H9 (cell line): ENCODE measurements around the gene GJA9. TPM values are rescaled to one million over a fixed set of nuclear protein-coding genes. Genes with fewer than 3 reads are reported as not detected.

ENCODE experiments used
- DNase-seq: peaks from one replicate; pipeline ENCODE4 v3.0.0-alpha.2; 2017
- H2AFZ ChIP-seq: one replicate; pipeline ENCODE4 v1.6.1; 2013; ENCODE audit warnings: mild to moderate bottlenecking, low read length, control low read depth, moderate library complexity
- H2AK5ac ChIP-seq: 2 replicates; pipeline ENCODE4 v1.6.1; 2013; ENCODE audit warnings: low read length, control low read depth, mixed read lengths; ENCODE audit not compliant: insufficient read length
- H2BK120ac ChIP-seq: one replicate; pipeline ENCODE4 v1.6.1; 2013; ENCODE audit warnings: low read depth, mild to moderate bottlenecking, low read length, control low read depth, inconsistent platforms; ENCODE audit not compliant: poor library complexity, severe bottlenecking
- H2BK12ac ChIP-seq: 2 replicates; pipeline ENCODE4 v1.6.1; 2013; ENCODE audit warnings: low read length, control low read depth, mixed read lengths, low read depth; ENCODE audit not compliant: insufficient read length
- H2BK15ac ChIP-seq: 2 replicates; pipeline ENCODE4 v1.6.1; 2013; ENCODE audit warnings: low read depth, low read length, control low read depth
- H2BK20ac ChIP-seq: one replicate; pipeline ENCODE4 v1.6.1; 2013; ENCODE audit warnings: low read depth, mild to moderate bottlenecking, low read length, control low read depth, inconsistent platforms; ENCODE audit not compliant: poor library complexity, severe bottlenecking
- H2BK5ac ChIP-seq: 2 replicates; pipeline ENCODE4 v1.6.1; 2013; ENCODE audit warnings: low read length, control low read depth, mixed read lengths; ENCODE audit not compliant: insufficient read length
- H3K14ac ChIP-seq: 2 replicates; pipeline ENCODE4 v1.6.1; 2013; ENCODE audit warnings: low read length, control low read depth; ENCODE audit not compliant: insufficient read depth
- H3K18ac ChIP-seq: 2 replicates; pipeline ENCODE4 v1.6.1; 2013; ENCODE audit warnings: low read depth, mild to moderate bottlenecking, mixed read lengths, low read length, control low read depth; ENCODE audit not compliant: insufficient read length
- H3K23ac ChIP-seq: 2 replicates; pipeline ENCODE4 v1.6.1; 2013; ENCODE audit warnings: low read length, control low read depth, mixed read lengths, low read depth; ENCODE audit not compliant: insufficient read length
- H3K23me2 ChIP-seq: 2 replicates; pipeline ENCODE4 v1.6.1; 2013; ENCODE audit warnings: low read depth, mild to moderate bottlenecking, mixed read lengths, low read length, control low read depth; ENCODE audit not compliant: insufficient read length, poor library complexity, severe bottlenecking
- H3K27ac ChIP-seq: 2 replicates; pipeline ENCODE4 v1.5.1; 2013; ENCODE audit warnings: low read length, control low read depth, mixed read lengths, low read depth; ENCODE audit not compliant: insufficient read length
- H3K27me3 ChIP-seq: 2 replicates; pipeline ENCODE4 v1.6.1; 2013; ENCODE audit warnings: low read length, control low read depth, inconsistent platforms; ENCODE audit not compliant: insufficient read depth
- H3K4ac ChIP-seq: 2 replicates; pipeline ENCODE4 v1.6.1; 2013; ENCODE audit warnings: low read depth, mild to moderate bottlenecking, control low read depth, inconsistent platforms, low read length, moderate library complexity
- H3K4me1 ChIP-seq: 2 replicates; pipeline ENCODE4 v1.6.1; 2013; ENCODE audit warnings: low read length, control low read depth, inconsistent platforms; ENCODE audit not compliant: insufficient read depth
- H3K4me2 ChIP-seq: 2 replicates; pipeline ENCODE4 v1.6.1; 2013; ENCODE audit warnings: low read length, control low read depth, mixed read lengths; ENCODE audit not compliant: insufficient read length, insufficient read depth
- H3K56ac ChIP-seq: 2 replicates; pipeline ENCODE4 v1.6.1; 2013; ENCODE audit warnings: low read depth, mild to moderate bottlenecking, mixed read lengths, low read length, control low read depth; ENCODE audit not compliant: insufficient read length
- H3K79me1 ChIP-seq: 2 replicates; pipeline ENCODE4 v1.6.1; 2013; ENCODE audit warnings: low read depth, mild to moderate bottlenecking, moderate library complexity, low read length, control low read depth, inconsistent platforms; ENCODE audit not compliant: insufficient read depth, poor library complexity, severe bottlenecking
- H3K79me2 ChIP-seq: 2 replicates; pipeline ENCODE4 v1.6.1; 2013; ENCODE audit warnings: low read length, control low read depth, inconsistent platforms; ENCODE audit not compliant: insufficient read depth
- H3K9ac ChIP-seq: 2 replicates; pipeline ENCODE4 v1.6.1; 2013; ENCODE audit warnings: low read length, control low read depth, mixed read lengths; ENCODE audit not compliant: insufficient read length; ENCODE audit errors: extremely low read depth
- H3K9me3 ChIP-seq: one replicate; pipeline ENCODE4 v1.6.1; 2013; ENCODE audit warnings: low read depth, low read length, inconsistent platforms; ENCODE audit not compliant: control insufficient read depth
- H3T11ph ChIP-seq: one replicate; pipeline ENCODE4 v1.6.1; 2013; ENCODE audit warnings: mild to moderate bottlenecking, low read length, control low read depth, inconsistent platforms
- H4K20me1 ChIP-seq: one replicate; pipeline ENCODE4 v1.6.1; 2013; ENCODE audit not compliant: control insufficient read depth, insufficient read length, insufficient read depth
- H4K5ac ChIP-seq: 2 replicates; pipeline ENCODE4 v1.6.1; 2013; ENCODE audit warnings: low read depth, mild to moderate bottlenecking, mixed read lengths, low read length, control low read depth; ENCODE audit not compliant: insufficient read length
- H4K8ac ChIP-seq: replicated peaks from 2 replicates; pipeline ENCODE4 v1.6.1; 2013; ENCODE audit warnings: low read length, control low read depth, mixed read lengths, low read depth; ENCODE audit not compliant: insufficient read length
- H4K91ac ChIP-seq: 2 replicates; pipeline ENCODE4 v1.6.1; 2013; ENCODE audit warnings: low read depth, mild to moderate bottlenecking, moderate library complexity, mixed read lengths, low read length, control low read depth; ENCODE audit not compliant: insufficient read length
- H3K27ac Mint-ChIP-seq, 3 experiments: 2 replicates in 2 of 3; 3 replicates in 1 of 3; pipeline ENCODE4 v1.8.0; 2020 to 2021; ENCODE audit warnings: mixed read lengths in 3 of 3, mild to moderate bottlenecking in 1 of 3, moderate library complexity in 1 of 3
- H3K27me3 Mint-ChIP-seq: 2 replicates; pipeline ENCODE4 v1.8.0; 2021; ENCODE audit warnings: low read depth, mild to moderate bottlenecking, moderate library complexity, mixed read lengths
- H3K36me3 Mint-ChIP-seq, 3 experiments: 2 replicates in 2 of 3; 3 replicates in 1 of 3; pipeline ENCODE4 v1.8.0; 2020 to 2021; ENCODE audit warnings: low read depth in 3 of 3, mixed read lengths in 3 of 3; ENCODE audit not compliant: insufficient read depth in 1 of 3
- H3K4me1 Mint-ChIP-seq, 2 experiments: 2 replicates each; pipeline ENCODE4 v1.8.0; 2020; ENCODE audit warnings: mixed read lengths in 2 of 2
- H3K4me3 Mint-ChIP-seq, 2 experiments: 2 replicates in 1 of 2; 3 replicates in 1 of 2; pipeline ENCODE4 v1.8.0; 2020 to 2021; ENCODE audit warnings: mild to moderate bottlenecking in 2 of 2, mixed read lengths in 2 of 2, moderate library complexity in 1 of 2
- H3K9me3 Mint-ChIP-seq, 2 experiments: 2 replicates in 1 of 2; 3 replicates in 1 of 2; pipeline ENCODE4 v1.8.0; 2020; ENCODE audit warnings: mild to moderate bottlenecking in 2 of 2, mixed read lengths in 2 of 2, moderate library complexity in 1 of 2
- CTCF ChIP-seq: fragments of 200-600 bp; sonication (generic); conservative IDR thresholded peaks from 3 replicates; pipeline ENCODE4 v1.8.0; 2021; ENCODE audit warnings: antibody characterized with exemption, mild to moderate bottlenecking
- WGBS: extraction: QIAGEN DNeasy Blood & Tissue Kit; methylation state at CpG from one replicate; pipeline ENCODE4 v1.1.7; 2013; ENCODE audit warnings: missing lambda C conversion rate, low lambda C conversion rate, mixed read lengths; ENCODE audit not compliant: insufficient read length; ENCODE audit errors: extremely low coverage; 5-methylcytosine and 5-hydroxymethylcytosine counted together
- total RNA-seq: library from RNA; stranded (reverse); gene quantifications from 2 replicates; pipeline ENCODE4 v1.2.1, GENCODE V29; 2021

Gene GJA9
- total RNA-seq, 1 experiment from 2014 or later: not detected

- Histone ChIP-seq H3K4ac (no peak overlapping the region), H3K56ac (no peak overlapping the region), H3K27ac (no peak overlapping the region), H4K20me1 (no peaks in the 10 kb centered on the region), H2AK5ac (no peak overlapping the region), H3K4me2 (no peak overlapping the region), H4K8ac (no peak overlapping the region), H2BK12ac (no peak overlapping the region), H3K27me3 (no peaks in the 10 kb centered on the region), H3K9ac (no peak overlapping the region), H3K14ac (no peak overlapping the region), H3K79me1 (no peaks in the 10 kb centered on the region), H3K23me2 (no peaks in the 10 kb centered on the region), H3K9me3 (no peaks in the 10 kb centered on the region), H3K18ac (no peak overlapping the region), H2AFZ (no peak overlapping the region), H3K79me2 (no peaks in the 10 kb centered on the region), H3K4me1 (no peaks in the 10 kb centered on the region), H4K91ac (no peak overlapping the region), H2BK5ac (no peak overlapping the region), H2BK15ac (no peak overlapping the region), H2BK120ac (no peak overlapping the region), H3K23ac (no peak overlapping the region), H3T11ph (no peak overlapping the region), H4K5ac (no peak overlapping the region), H2BK20ac (no peak overlapping the region)
- peaks cover 3 to 6% (median 3%) of the 10 kb centered on the region in 3 experiments for H3K36me3 Mint-ChIP-seq
- peak overlapping the region in 1 of 3 experiments; percentile 86; a peak in 1 of 7 replicates for H3K27ac Mint-ChIP-seq
- WGBS: no CpG with 5 or more reads among the region's 13 CpGs
- H3K4me1 Mint-ChIP-seq: no peaks in the 10 kb centered on the region
- H3K4me3 Mint-ChIP-seq: no peak overlapping the region
- no peaks in the 10 kb centered on the region for H3K27me3 Mint-ChIP-seq
- no peak for DNase-seq
- TF ChIP-seq CTCF: no peak
- peaks cover 9 to 11% of the 10 kb centered on the region in 2 experiments for H3K9me3 Mint-ChIP-seq
Observed at GRCh38 chr1:38908821-38909220, 27.4 kb upstream of the GJA9 start.
